CD14-positive monocyte (primary cell): ENCODE measurements around the gene ZMYND15. TPM values are rescaled to one million over a fixed set of nuclear protein-coding genes. Genes with fewer than 3 reads are reported as not detected.

Experiments
- DNase-seq, 3 donors: peaks; one replicate each; pipeline ENCODE4 v3.0.0-alpha.2; 2011 to 2022
- H2AFZ ChIP-seq: 2 replicates; pipeline ENCODE4 v1.6.0; 2012; ENCODE audit warnings: mild to moderate bottlenecking, low read depth, low read length, inconsistent platforms; ENCODE audit not compliant: insufficient read depth, poor library complexity, severe bottlenecking
- H3K27ac ChIP-seq, 2 donors: 1 replicate in 1 of 2; 2 replicates in 1 of 2; pipeline ENCODE4 v1.5.1; 2012 to 2013; ENCODE audit warnings: low read length in 2 of 2, control low read depth in 1 of 2, inconsistent platforms in 1 of 2, low read depth in 1 of 2, mild to moderate bottlenecking in 1 of 2
- H3K27me3 ChIP-seq, 2 donors: one replicate each; pipeline versions ENCODE4 v1.6.0 to v1.6.1; 2011 to 2013; ENCODE audit warnings: low read length in 2 of 2; ENCODE audit not compliant: control insufficient read depth in 2 of 2, insufficient read depth in 2 of 2
- H3K36me3 ChIP-seq, 2 donors: replicated peaks in 1 of 2; 1 replicate in 1 of 2; 2 replicates in 1 of 2; pipeline versions ENCODE4 v1.5.1 to v1.6.1; 2012 to 2013; ENCODE audit warnings: low read length in 2 of 2, control low read depth in 1 of 2, inconsistent platforms in 1 of 2, mild to moderate bottlenecking in 1 of 2; ENCODE audit not compliant: insufficient read depth in 2 of 2, control insufficient read depth in 1 of 2
- H3K4me1 ChIP-seq, 2 donors: 1 replicate in 1 of 2; 2 replicates in 1 of 2; pipeline versions ENCODE4 v1.5.1 to v1.6.1; 2012 to 2013; ENCODE audit warnings: low read length in 2 of 2, control low read depth in 1 of 2, inconsistent platforms in 1 of 2, mild to moderate bottlenecking in 1 of 2, moderate library complexity in 1 of 2; ENCODE audit not compliant: insufficient read depth in 2 of 2, control insufficient read depth in 1 of 2
- H3K4me2 ChIP-seq: replicated peaks from 2 replicates; pipeline ENCODE3; 2012; ENCODE audit warnings: low read length, moderate library complexity, mild to moderate bottlenecking; ENCODE audit not compliant: poor library complexity, severe bottlenecking; ENCODE audit errors: extremely low read depth
- H3K4me3 ChIP-seq, 3 experiments: fragments of 200-600 bp in 1 of 3; sonication (generic) in 1 of 3; replicated peaks in 1 of 3; 1 replicate in 2 of 3; 2 replicates in 1 of 3; pipeline ENCODE4 v1.5.1; 2011 to 2013; ENCODE audit warnings: low read length in 3 of 3, mild to moderate bottlenecking in 3 of 3, control low read depth in 2 of 3, low read depth in 2 of 3, inconsistent platforms in 1 of 3, moderate library complexity in 1 of 3
- H3K79me2 ChIP-seq: 2 replicates; pipeline ENCODE4 v1.6.0; 2012; ENCODE audit warnings: mild to moderate bottlenecking, control low read depth, inconsistent platforms, low read length, moderate library complexity; ENCODE audit not compliant: insufficient read depth
- H3K9ac ChIP-seq: 2 replicates; pipeline ENCODE4 v1.6.0; 2017; ENCODE audit warnings: low read length, mild to moderate bottlenecking; ENCODE audit not compliant: insufficient read depth, poor library complexity, severe bottlenecking
- H3K9me3 ChIP-seq, 2 donors: replicated peaks in 1 of 2; 1 replicate in 1 of 2; 2 replicates in 1 of 2; pipeline versions ENCODE4 v1.5.1 to v1.6.1; 2012 to 2013; ENCODE audit warnings: low read length in 2 of 2, control low read depth in 1 of 2; ENCODE audit not compliant: control insufficient read depth in 1 of 2, insufficient read depth in 1 of 2
- H4K20me1 ChIP-seq: 2 replicates; pipeline ENCODE4 v1.6.0; 2012; ENCODE audit warnings: mild to moderate bottlenecking, low read length, control low read depth, moderate library complexity; ENCODE audit not compliant: insufficient read depth
- H3K27ac Mint-ChIP-seq, 7 donors: one replicate each; pipeline ENCODE4 v1.8.0; 2020; ENCODE audit warnings: mild to moderate bottlenecking in 7 of 7, mixed read lengths in 7 of 7, moderate library complexity in 6 of 7, inconsistent platforms in 2 of 7
- H3K27me3 Mint-ChIP-seq, 3 donors: one replicate each; pipeline ENCODE4 v1.8.0; 2021 to 2022; ENCODE audit warnings: low read depth in 3 of 3, mild to moderate bottlenecking in 3 of 3, mixed read lengths in 3 of 3, moderate library complexity in 3 of 3, inconsistent platforms in 1 of 3
- H3K36me3 Mint-ChIP-seq, 2 donors: one replicate each; pipeline ENCODE4 v1.8.0; 2020; ENCODE audit warnings: mixed read lengths in 2 of 2, inconsistent platforms in 1 of 2, mild to moderate bottlenecking in 1 of 2
- H3K4me1 Mint-ChIP-seq: one replicate; pipeline ENCODE4 v1.8.0; 2020; ENCODE audit warnings: mild to moderate bottlenecking, mixed read lengths
- H3K4me3 Mint-ChIP-seq, 2 donors: one replicate each; pipeline ENCODE4 v1.8.0; 2020; ENCODE audit warnings: mild to moderate bottlenecking in 2 of 2, mixed read lengths in 2 of 2, moderate library complexity in 1 of 2
- H3K9me3 Mint-ChIP-seq, 7 donors: one replicate each; pipeline ENCODE4 v1.8.0; 2020 to 2022; ENCODE audit warnings: mixed read lengths in 7 of 7, mild to moderate bottlenecking in 6 of 7, moderate library complexity in 6 of 7, inconsistent platforms in 2 of 7
- CTCF ChIP-seq: fragments of 200-600 bp; IDR thresholded peaks from one replicate; pipeline ENCODE4 v1.8.0; 2022; ENCODE audit warnings: antibody characterized with exemption, mild to moderate bottlenecking
- WGBS: methylation state at CpG from one replicate; pipeline ENCODE4 v1.1.5; 2013; ENCODE audit warnings: missing lambda C conversion rate; ENCODE audit not compliant: insufficient coverage; 5-methylcytosine and 5-hydroxymethylcytosine counted together
- intact Hi-C, 2 donors: fragments of 100-400 bp; cut with micrococcal nuclease; formaldehyde crosslinking; loops; one replicate each; pipeline versions ENCODE4 v1.15.0 to v1.15.1; 2023
- polyA plus RNA-seq, 3 donors: library from polyadenylated mRNA; depleted of rRNA in 1 of 3; unstranded in 2 of 3; stranded (reverse) in 1 of 3; fragments of 300-500 nt in 2 of 3; fragments of >200 nt in 1 of 3; fragmentation: Illumina TruSeq in 2 of 3; gene quantifications; 1 replicate in 2 of 3; 2 replicates in 1 of 3; pipeline ENCODE4 v1.2.3, GENCODE V29; 2012 to 2021

Gene ZMYND15
- polyA plus RNA-seq, 3 donors, result 0.97 to 13.6 (median 1.2) TPM

GRCh38 chr17:4690745-4691144, 48.9 kb upstream of the ZMYND15 start:
- no peak for TF ChIP-seq CTCF
- peaks cover 3% of the 10 kb centered on the region for H3K4me1 Mint-ChIP-seq
- Histone ChIP-seq H3K27ac (no peak overlapping the region), H2AFZ (no peak overlapping the region), H3K4me3 (no peak overlapping the region), H4K20me1 (no peaks in the 10 kb centered on the region), H3K4me1 (no peaks in the 10 kb centered on the region), H3K79me2 (peaks cover 30% of the 10 kb centered on the region), H3K36me3 (peaks cover 14 to 48% of the 10 kb centered on the region in 2 donors), H3K9ac (no peak overlapping the region), H3K27me3 (no peaks in the 10 kb centered on the region), H3K9me3 (no peaks in the 10 kb centered on the region), H3K4me2 (no peak overlapping the region)
- WGBS, result no CpG with 5 or more reads among the region's 2 CpGs
- H3K27ac Mint-ChIP-seq, result no peak overlapping the region
- peaks cover 36 to 63% of the 10 kb centered on the region in 2 donors for H3K36me3 Mint-ChIP-seq
- peaks cover 0 to 1% (median 0%) of the 10 kb centered on the region in 3 donors for H3K27me3 Mint-ChIP-seq
- DNase-seq, result no peak
- no peaks in the 10 kb centered on the region for H3K9me3 Mint-ChIP-seq
- intact Hi-C loops, result no loop called here
- H3K4me3 Mint-ChIP-seq, result no peak overlapping the region

- intact Hi-C loops, result no loop called here
- Histone ChIP-seq H3K27ac (no peak overlapping the region), H3K79me2 (peaks cover 37% of the 10 kb centered on the region), H3K4me1 (peaks cover 2 to 7% of the 10 kb centered on the region in 2 donors), H3K4me2 (no peak overlapping the region), H3K9me3 (no peaks in the 10 kb centered on the region), H2AFZ (no peak overlapping the region), H3K4me3 (no peak overlapping the region), H3K9ac (no peak overlapping the region), H4K20me1 (no peaks in the 10 kb centered on the region), H3K36me3 (peaks cover 14 to 47% of the 10 kb centered on the region in 2 donors), H3K27me3 (no peaks in the 10 kb centered on the region)
- H3K27ac Mint-ChIP-seq, result peak overlapping the region in 2 of 7 donors; percentile 5 to 37
- no peak overlapping the region for H3K4me3 Mint-ChIP-seq
- TF ChIP-seq CTCF, result no peak
- H3K27me3 Mint-ChIP-seq, result peaks cover 0 to 1% (median 0%) of the 10 kb centered on the region in 3 donors
- no peak for DNase-seq
- H3K36me3 Mint-ChIP-seq, result peaks cover 31 to 55% of the 10 kb centered on the region in 2 donors
- no peaks in the 10 kb centered on the region for H3K9me3 Mint-ChIP-seq
- WGBS, result 92% methylated on average over 1 of the region's 8 CpGs
- H3K4me1 Mint-ChIP-seq, result peaks cover 10% of the 10 kb centered on the region
Observed at GRCh38 chr17:4691686-4692085, 47.9 kb upstream of the ZMYND15 start.
